Right atrium auricular region (tissue), 2 donors: ENCODE results near the gene EGLN1. TPM values are rescaled to one million over a fixed set of nuclear protein-coding genes. Genes with fewer than 3 reads are reported as not detected.

ENCODE experiments used
- DNase-seq: peaks from one replicate; pipeline ENCODE4 v3.0.0-alpha.2; 2019; ENCODE audit warnings: low spot score
- H3K27ac ChIP-seq, 2 donors: fragments of 200-600 bp; sonication (generic); 1 replicate in 1 of 2; 2 replicates in 1 of 2; pipeline ENCODE4 v1.5.1; 2016 to 2019
- H3K27me3 ChIP-seq, 2 donors: fragments of 200-600 bp; sonication (generic); one replicate each; pipeline versions ENCODE4 v1.5.1 to v1.6.0; 2017 to 2019
- H3K36me3 ChIP-seq: fragments of 200-600 bp; sonication (generic); one replicate; pipeline ENCODE4 v1.5.1; 2016
- H3K4me1 ChIP-seq, 2 donors: fragments of 200-600 bp; sonication (generic); one replicate each; pipeline versions ENCODE4 v1.5.1 to v1.6.0; 2017 to 2019
- H3K4me3 ChIP-seq, 2 donors: fragments of 200-600 bp; sonication (generic); 1 replicate in 1 of 2; 2 replicates in 1 of 2; pipeline ENCODE4 v1.5.1; 2017 to 2019; ENCODE audit warnings: mild to moderate bottlenecking in 1 of 2, moderate library complexity in 1 of 2
- H3K9me3 ChIP-seq, 2 donors: fragments of 200-600 bp; sonication (generic); one replicate each; pipeline ENCODE4 v1.5.1; 2019
- total RNA-seq, 2 donors: library from RNA; depleted of rRNA; stranded (reverse); fragments of >200 nt; gene quantifications; one replicate each; pipeline ENCODE4 v1.1.0, GENCODE V29; 2016
- TF ChIP-seq, protein P1 (sequence below), 2 donors: fragments of 200-600 bp; sonication (generic); IDR thresholded peaks; one replicate each; pipeline ENCODE4 v1.5.1; 2019; ENCODE audit warnings: antibody characterized with exemption in 2 of 2

Gene EGLN1
- total RNA-seq, 2 donors from 2014 or later = 57.9 to 76.7 TPM

DNA sequence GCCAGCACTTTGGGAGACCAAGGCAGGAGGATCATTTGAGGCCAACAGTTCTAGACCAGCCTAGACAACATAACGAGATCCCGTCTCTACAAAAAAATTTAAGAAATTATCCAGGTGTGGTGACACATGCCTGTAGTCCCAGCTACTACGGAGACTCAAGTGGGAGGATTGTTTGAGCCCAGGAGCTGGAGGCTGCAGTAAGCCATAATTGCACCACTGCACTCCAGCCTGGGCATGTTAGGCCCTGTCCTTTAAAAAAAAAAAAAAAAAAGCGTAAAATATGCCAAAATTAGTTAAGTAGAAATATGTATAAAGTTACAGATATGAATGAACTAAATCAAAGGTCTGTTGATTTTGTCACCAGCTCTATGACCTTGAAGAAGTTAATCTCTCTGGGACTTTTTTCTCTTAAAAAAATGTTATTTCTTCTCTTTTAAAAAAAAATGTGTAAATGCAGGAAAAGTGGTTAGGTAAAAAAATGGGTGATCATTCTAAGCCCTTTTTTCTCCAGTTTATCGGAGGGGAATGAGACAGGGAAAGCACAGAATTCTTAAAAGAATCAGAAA lies 7.0 kb downstream of the EGLN1 start:
- Histone ChIP-seq H3K36me3 (peaks cover 4% of the 10 kb centered on the region), H3K4me3 (no peak overlapping the region), H3K4me1 (peaks cover 0 to 77% of the 10 kb centered on the region in 2 donors), H3K9me3 (no peaks in the 10 kb centered on the region), H3K27me3 (no peaks in the 10 kb centered on the region), H3K27ac (peak overlapping the region; percentile 18 to 53)
- TF ChIP-seq, protein P1, sequence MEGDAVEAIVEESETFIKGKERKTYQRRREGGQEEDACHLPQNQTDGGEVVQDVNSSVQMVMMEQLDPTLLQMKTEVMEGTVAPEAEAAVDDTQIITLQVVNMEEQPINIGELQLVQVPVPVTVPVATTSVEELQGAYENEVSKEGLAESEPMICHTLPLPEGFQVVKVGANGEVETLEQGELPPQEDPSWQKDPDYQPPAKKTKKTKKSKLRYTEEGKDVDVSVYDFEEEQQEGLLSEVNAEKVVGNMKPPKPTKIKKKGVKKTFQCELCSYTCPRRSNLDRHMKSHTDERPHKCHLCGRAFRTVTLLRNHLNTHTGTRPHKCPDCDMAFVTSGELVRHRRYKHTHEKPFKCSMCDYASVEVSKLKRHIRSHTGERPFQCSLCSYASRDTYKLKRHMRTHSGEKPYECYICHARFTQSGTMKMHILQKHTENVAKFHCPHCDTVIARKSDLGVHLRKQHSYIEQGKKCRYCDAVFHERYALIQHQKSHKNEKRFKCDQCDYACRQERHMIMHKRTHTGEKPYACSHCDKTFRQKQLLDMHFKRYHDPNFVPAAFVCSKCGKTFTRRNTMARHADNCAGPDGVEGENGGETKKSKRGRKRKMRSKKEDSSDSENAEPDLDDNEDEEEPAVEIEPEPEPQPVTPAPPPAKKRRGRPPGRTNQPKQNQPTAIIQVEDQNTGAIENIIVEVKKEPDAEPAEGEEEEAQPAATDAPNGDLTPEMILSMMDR (IDR thresholded peaks at IDR 0.05) = no peak
- DNase-seq = no peak

DNA sequence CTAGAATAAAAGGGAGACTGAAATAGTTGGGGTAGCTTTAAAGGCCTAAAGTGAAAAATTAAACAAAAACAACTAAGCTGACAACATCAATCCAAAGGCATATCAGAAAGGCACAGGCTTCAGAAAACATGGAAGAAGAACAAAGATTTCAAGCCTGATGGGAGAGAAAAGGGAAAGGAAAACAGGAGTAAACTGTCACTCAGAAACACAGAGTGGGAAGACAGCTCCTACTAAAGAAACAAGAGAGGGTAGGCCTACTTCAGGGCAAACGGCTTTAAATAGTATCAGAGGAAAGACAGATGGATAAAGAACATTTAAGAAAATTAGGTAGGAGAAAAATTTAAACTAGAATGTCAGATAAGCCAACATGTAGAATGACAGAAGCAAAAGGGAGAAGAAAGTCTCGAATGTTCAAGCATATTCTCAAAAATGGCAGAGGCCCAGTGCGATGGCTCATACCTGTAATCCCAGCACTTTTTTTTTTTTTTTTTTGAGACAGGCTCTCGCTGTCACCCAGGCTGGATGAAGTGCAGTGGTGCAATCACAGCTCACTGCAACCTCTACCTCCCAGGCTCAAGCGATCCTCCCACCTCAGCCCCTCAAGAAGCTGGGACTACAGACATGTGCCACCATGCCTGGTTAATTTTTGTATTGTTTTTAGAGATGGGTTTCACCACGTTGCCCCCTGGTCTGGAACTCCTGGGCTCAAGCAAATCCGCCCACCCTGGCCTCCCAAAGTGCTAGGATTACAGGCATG lies 7.6 kb downstream of the EGLN1 start:
- no peak overlapping the region for H3K4me3 ChIP-seq
- peaks cover 0 to 79% of the 10 kb centered on the region in 2 donors for H3K4me1 ChIP-seq
- no peaks in the 10 kb centered on the region for H3K36me3 ChIP-seq
- DNase-seq = no peak
- TF ChIP-seq, protein P1 (IDR thresholded peaks at IDR 0.05) = no peak
- no peaks in the 10 kb centered on the region for H3K27me3 ChIP-seq
- H3K27ac ChIP-seq = peak overlapping the region; percentile 38 to 53
- H3K9me3 ChIP-seq = no peaks in the 10 kb centered on the region

DNA sequence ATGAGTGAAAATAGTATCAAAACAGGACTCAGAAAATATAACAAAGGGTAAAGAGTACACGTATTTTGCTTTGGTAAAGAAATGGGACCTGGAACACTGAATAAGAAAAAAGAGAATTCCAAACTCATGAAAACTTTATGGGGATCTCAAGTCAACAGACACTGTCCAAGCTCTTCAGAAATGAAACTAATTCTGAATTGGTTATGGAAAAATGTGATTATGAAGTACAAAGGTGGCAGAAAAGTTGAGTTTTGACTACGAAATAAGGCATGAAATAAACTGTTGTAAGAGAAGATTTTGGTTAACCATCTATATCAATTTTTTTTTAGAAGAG lies 8.4 kb downstream of the EGLN1 start:
- Histone ChIP-seq H3K27me3 (no peaks in the 10 kb centered on the region), H3K4me3 (no peak overlapping the region), H3K4me1 (peaks cover 0 to 79% of the 10 kb centered on the region in 2 donors), H3K9me3 (no peaks in the 10 kb centered on the region), H3K36me3 (no peaks in the 10 kb centered on the region), H3K27ac (peak overlapping the region in 1 of 2 donors; percentile 38)
- TF ChIP-seq, protein P1 (IDR thresholded peaks at IDR 0.05) = no peak
- DNase-seq = no peak

DNA sequence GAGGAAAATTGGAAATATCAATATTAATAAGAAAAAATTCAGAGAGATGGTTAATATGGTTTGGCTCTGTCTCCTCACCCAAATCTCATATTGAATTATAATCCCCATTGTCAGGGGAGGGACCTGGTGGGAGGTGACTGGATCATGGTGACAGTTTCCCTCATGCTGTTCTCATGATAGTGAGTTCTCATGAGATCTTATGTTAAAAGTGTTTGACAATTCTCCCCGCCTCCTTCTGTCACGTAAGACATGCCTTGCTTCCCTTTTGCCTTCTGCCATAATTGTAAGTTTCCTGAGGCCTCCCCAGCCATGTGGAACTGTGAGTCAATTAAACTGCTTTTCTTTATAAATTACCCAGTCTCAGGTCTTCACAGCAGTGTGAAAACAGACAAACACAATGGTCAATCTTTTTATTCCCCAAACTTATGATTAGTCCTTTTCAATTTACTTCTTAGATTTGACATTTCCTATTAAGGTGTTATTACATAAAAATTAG lies 11.0 kb downstream of the EGLN1 start:
- H3K36me3 ChIP-seq = peaks cover 4% of the 10 kb centered on the region
- no peaks in the 10 kb centered on the region for H3K27me3 ChIP-seq
- TF ChIP-seq, protein P1 (IDR thresholded peaks at IDR 0.05) = no peak
- no peaks in the 10 kb centered on the region for H3K9me3 ChIP-seq
- DNase-seq = no peak
- no peak overlapping the region for H3K27ac ChIP-seq
- H3K4me1 ChIP-seq = peaks cover 0 to 81% of the 10 kb centered on the region in 2 donors
- no peak overlapping the region for H3K4me3 ChIP-seq

DNA sequence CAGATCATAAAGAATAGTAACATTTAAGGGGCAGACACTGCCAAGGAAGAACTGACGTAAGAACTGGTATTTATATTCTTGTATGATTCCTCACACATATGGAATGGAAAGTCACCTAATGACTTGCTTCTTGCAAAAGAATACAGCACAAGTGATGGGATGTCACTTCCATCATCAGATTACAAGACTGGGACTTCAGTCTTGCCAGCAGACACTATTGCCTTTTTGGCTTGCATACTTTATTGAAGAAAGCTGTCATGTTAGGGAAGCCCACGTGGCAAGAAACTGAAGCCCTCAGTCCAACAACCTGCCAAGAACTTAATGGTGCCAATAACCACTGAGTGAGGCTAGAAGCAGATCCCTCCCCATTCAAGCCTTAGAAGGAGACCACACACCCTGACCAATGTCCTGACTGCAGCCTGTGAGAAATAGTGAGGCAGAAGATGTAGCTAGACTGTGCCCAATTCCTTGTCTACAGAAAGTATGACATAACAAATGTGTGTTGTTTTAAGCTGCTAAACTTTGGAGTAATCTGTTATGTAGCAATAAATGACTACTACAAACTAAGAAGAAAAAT lies 12.0 kb downstream of the EGLN1 start:
- Histone ChIP-seq H3K9me3 (no peaks in the 10 kb centered on the region), H3K27ac (peak overlapping the region; percentile 3 to 10), H3K27me3 (no peaks in the 10 kb centered on the region), H3K4me3 (no peak overlapping the region), H3K4me1 (peaks cover 0 to 85% of the 10 kb centered on the region in 2 donors), H3K36me3 (peaks cover 4% of the 10 kb centered on the region)
- TF ChIP-seq, protein P1 (IDR thresholded peaks at IDR 0.05) = no peak
- no peak for DNase-seq
